HCT116 (cell line): ENCODE data around the gene VAV1. TPM values are rescaled to one million over a fixed set of nuclear protein-coding genes. Genes with fewer than 3 reads are reported as not detected.

Experiments used
- ATAC-seq: fragments of 200-7000 bp; cut with Tn5 transposase; 2 replicates; pipeline ENCODE4 v1.9.1; 2020; ENCODE audit warnings: mild to moderate bottlenecking, moderate library complexity
- BruUV-seq: library from RNA; stranded (reverse); fragments of 400-500 nt; replicated peaks from 2 replicates; lab custom pipeline; 2021; lab: Mats Ljungman, UMichigan
- CTCF ChIA-PET: fragments of 300-600 bp; sonication (Branson Sonifier 250); formaldehyde crosslinking; loops from one replicate; lab custom pipeline; 2021; ENCODE audit warnings: antibody characterized with exemption; lab: Charles Lee
- POLR2A ChIA-PET: fragments of 300-600, 350-600 bp; sonication (Branson Sonifier 250); formaldehyde crosslinking; loops from one replicate; lab custom pipeline; 2021; ENCODE audit warnings: antibody characterized with exemption; lab: Charles Lee
- RAD21 ChIA-PET, 2 experiments: fragments of 300-600 bp; sonication (Branson Sonifier 250); formaldehyde crosslinking; loops; one replicate each; lab custom pipeline; 2023; ENCODE audit warnings: low total read pairs in 2 of 2; ENCODE audit not compliant: uncharacterized antibody in 2 of 2, unreplicated experiment in 2 of 2, low non-redundant PET in 1 of 2; lab: Charles Lee
- DNase-seq: peaks from one replicate; pipeline ENCODE4 v3.0.0-alpha.2; 2010; ENCODE audit warnings: low read depth, low spot score
- H2AFZ ChIP-seq: fragments of 200-600 bp; shearing (Covaris generic), sonication (generic); 2 replicates; pipeline ENCODE4 v1.6.1; 2017; ENCODE audit warnings: low read depth, mixed run types, mixed read lengths, antibody characterized with exemption, low read length; ENCODE audit not compliant: poor library complexity, severe bottlenecking
- H3K27ac ChIP-seq: 2 replicates; pipeline ENCODE4 v1.5.1; 2012; ENCODE audit warnings: low read depth, low read length
- H3K27me3 ChIP-seq: fragments of 200-600 bp; sonication (generic); 2 replicates; pipeline ENCODE4 v1.6.1; 2016; ENCODE audit warnings: mixed run types, low read length, mixed read lengths; ENCODE audit not compliant: insufficient read depth
- H3K36me3 ChIP-seq, 2 experiments: fragments of 200-500 bp in 1 of 2; fragments of 200-600 bp in 1 of 2; sonication (Bioruptor generic) in 1 of 2; sonication (generic) in 1 of 2; 2 replicates each; pipeline versions ENCODE4 v1.5.1 to v1.6.1; 2014 to 2016; ENCODE audit warnings: low read length in 2 of 2, inconsistent platforms in 1 of 2, mixed read lengths in 1 of 2, mixed run types in 1 of 2; ENCODE audit not compliant: insufficient read depth in 2 of 2, control insufficient read depth in 1 of 2
- H3K4me1 ChIP-seq, 2 experiments: fragments of 200-600 bp in 1 of 2; sonication (generic) in 1 of 2; 2 replicates each; pipeline versions ENCODE4 v1.5.1 to v1.6.1; 2012 to 2017; ENCODE audit warnings: low read length in 2 of 2, inconsistent platforms in 1 of 2, mild to moderate bottlenecking in 1 of 2, mixed read lengths in 1 of 2, mixed run types in 1 of 2, moderate library complexity in 1 of 2; ENCODE audit not compliant: insufficient read depth in 2 of 2, control insufficient read depth in 1 of 2
- H3K4me2 ChIP-seq: fragments of 200-600 bp; sonication (generic); 2 replicates; pipeline ENCODE4 v1.6.1; 2017; ENCODE audit warnings: mixed run types, low read length, mixed read lengths
- H3K4me3 ChIP-seq, 2 experiments: fragments of 200-600 bp in 1 of 2; sonication (generic) in 1 of 2; replicated peaks in 1 of 2; 2 replicates each; pipeline ENCODE4 v1.5.1; 2011 to 2016; ENCODE audit warnings: low read length in 2 of 2, control low read depth in 1 of 2, low read depth in 1 of 2, mild to moderate bottlenecking in 1 of 2, mixed read lengths in 1 of 2, mixed run types in 1 of 2
- H3K79me2 ChIP-seq: fragments of 200-600 bp; sonication (generic); 2 replicates; pipeline ENCODE4 v1.6.1; 2017; ENCODE audit warnings: mild to moderate bottlenecking, mixed run types, low read length, moderate library complexity, mixed read lengths; ENCODE audit not compliant: insufficient read depth
- H3K9ac ChIP-seq: fragments of 200-600 bp; sonication (generic); 2 replicates; pipeline ENCODE4 v1.6.1; 2016; ENCODE audit warnings: low read length, mixed read lengths
- H3K9me2 ChIP-seq: fragments of 200-600 bp; sonication (generic), shearing (Covaris generic); 2 replicates; pipeline ENCODE4 v1.6.1; 2017; ENCODE audit warnings: mixed run types, mild to moderate bottlenecking, moderate library complexity; ENCODE audit not compliant: insufficient read depth
- H3K9me3 ChIP-seq, 2 experiments: fragments of 200-500 bp in 1 of 2; fragments of 200-600 bp in 1 of 2; sonication (Bioruptor generic) in 1 of 2; sonication (generic) in 1 of 2; 2 replicates each; pipeline ENCODE4 v1.6.1; 2014 to 2017; ENCODE audit warnings: low read length in 2 of 2, mixed read lengths in 2 of 2, inconsistent platforms in 1 of 2, low read depth in 1 of 2, mild to moderate bottlenecking in 1 of 2, mixed run types in 1 of 2, moderate library complexity in 1 of 2; ENCODE audit not compliant: control insufficient read depth in 1 of 2, insufficient read depth in 1 of 2
- H4K20me1 ChIP-seq: fragments of 200-600 bp; sonication (generic), shearing (Covaris generic); 2 replicates; pipeline ENCODE4 v1.6.1; 2017; ENCODE audit warnings: mixed run types, mild to moderate bottlenecking, moderate library complexity; ENCODE audit not compliant: insufficient read depth
- CBX3 ChIP-seq: IDR thresholded peaks from 2 replicates; pipeline ENCODE4 v1.6.1; 2012; ENCODE audit warnings: low read depth
- CEBPB ChIP-seq: IDR thresholded peaks from 2 replicates; pipeline ENCODE4 v1.6.1; 2012; ENCODE audit warnings: low read depth
- EGR1 ChIP-seq: IDR thresholded peaks from 2 replicates; pipeline ENCODE4 v1.6.1; 2012; ENCODE audit warnings: low read depth
- ELF1 ChIP-seq: IDR thresholded peaks from 2 replicates; pipeline ENCODE4 v1.6.1; 2012; ENCODE audit warnings: low read depth, borderline replicate concordance
- EZH2 ChIP-seq: fragments of 200-600 bp; sonication (generic); IDR thresholded peaks from 2 replicates; pipeline ENCODE4 v1.6.1; 2017; ENCODE audit warnings: antibody characterized with exemption, mixed run types
- EZH2phosphoT487 ChIP-seq: fragments of 200-600 bp; IDR thresholded peaks from 2 replicates; pipeline ENCODE4 v1.6.1; 2018; ENCODE audit warnings: antibody characterized with exemption, borderline replicate concordance
- FOSL1 ChIP-seq: IDR thresholded peaks from 2 replicates; pipeline ENCODE4 v1.6.1; 2012; ENCODE audit warnings: low read depth
- JUND ChIP-seq: IDR thresholded peaks from 2 replicates; pipeline ENCODE4 v1.6.1; 2012
- POLR2A ChIP-seq: IDR thresholded peaks from 2 replicates; pipeline ENCODE4 v1.7.0; 2011; ENCODE audit warnings: borderline replicate concordance; ENCODE audit not compliant: insufficient read depth, insufficient read length; ENCODE audit errors: extremely low read depth
- POLR2AphosphoS5 ChIP-seq: IDR thresholded peaks from 2 replicates; pipeline ENCODE4 v1.6.1; 2011; ENCODE audit warnings: mild to moderate bottlenecking, low read depth, low read length, moderate library complexity
- RAD21 ChIP-seq: IDR thresholded peaks from 2 replicates; pipeline ENCODE4 v1.6.1; 2012; ENCODE audit warnings: low read depth, mild to moderate bottlenecking
- SIN3A ChIP-seq: IDR thresholded peaks from 2 replicates; pipeline ENCODE4 v1.6.1; 2012; ENCODE audit warnings: low read depth
- SP1 ChIP-seq: IDR thresholded peaks from 2 replicates; pipeline ENCODE4 v1.6.1; 2012; ENCODE audit warnings: low read depth
- SRF ChIP-seq: IDR thresholded peaks from 2 replicates; pipeline ENCODE4 v1.6.1; 2012; ENCODE audit warnings: low read depth
- TCF7L2 ChIP-seq: IDR thresholded peaks from 2 replicates; pipeline ENCODE4 v1.7.0; 2011; ENCODE audit warnings: borderline replicate concordance, inconsistent platforms; ENCODE audit not compliant: insufficient read depth, insufficient read length; ENCODE audit errors: extremely low read depth
- YY1 ChIP-seq: IDR thresholded peaks from 2 replicates; pipeline ENCODE4 v1.6.1; 2011; ENCODE audit warnings: low read length, low read depth, moderate library complexity, mild to moderate bottlenecking; ENCODE audit not compliant: insufficient replicate concordance; ENCODE audit errors: extremely low read depth
- ZBTB33 ChIP-seq: IDR thresholded peaks from 2 replicates; pipeline ENCODE4 v1.6.1; 2011; ENCODE audit warnings: mild to moderate bottlenecking, low read length, moderate library complexity; ENCODE audit not compliant: insufficient replicate concordance; ENCODE audit errors: extremely low read depth
- ZFX ChIP-seq: fragments of 450-650 bp; IDR thresholded peaks from 2 replicates; pipeline ENCODE4 v1.6.1; 2017
- ZNF274 ChIP-seq: fragments of 200-500 bp; sonication (Bioruptor generic); IDR thresholded peaks from 2 replicates; pipeline ENCODE4 v1.6.1; 2014; ENCODE audit warnings: mild to moderate bottlenecking, low read depth, low read length, inconsistent platforms
- intact Hi-C: fragments of 100-400 bp; cut with micrococcal nuclease; formaldehyde crosslinking; loops from 2 replicates; pipeline ENCODE4 v1.10.0; 2022
- total RNA-seq: library from RNA; stranded (reverse); gene quantifications from one replicate; pipeline ENCODE4 v1.2.1, GENCODE V29; 2021; ENCODE audit not compliant: unreplicated experiment
- TF ChIP-seq, protein P1 (sequence below): IDR thresholded peaks from 2 replicates; pipeline ENCODE4 v1.6.1; 2012
- TF ChIP-seq, protein P2 (sequence below): IDR thresholded peaks from 2 replicates; pipeline ENCODE4 v1.6.1; 2012; ENCODE audit warnings: low read depth
- TF ChIP-seq, protein P3 (sequence below): IDR thresholded peaks from 2 replicates; pipeline ENCODE4 v1.6.1; 2012

VAV1 gene
- total RNA-seq, 1 experiment from 2014 or later: 20.6 TPM

DNA sequence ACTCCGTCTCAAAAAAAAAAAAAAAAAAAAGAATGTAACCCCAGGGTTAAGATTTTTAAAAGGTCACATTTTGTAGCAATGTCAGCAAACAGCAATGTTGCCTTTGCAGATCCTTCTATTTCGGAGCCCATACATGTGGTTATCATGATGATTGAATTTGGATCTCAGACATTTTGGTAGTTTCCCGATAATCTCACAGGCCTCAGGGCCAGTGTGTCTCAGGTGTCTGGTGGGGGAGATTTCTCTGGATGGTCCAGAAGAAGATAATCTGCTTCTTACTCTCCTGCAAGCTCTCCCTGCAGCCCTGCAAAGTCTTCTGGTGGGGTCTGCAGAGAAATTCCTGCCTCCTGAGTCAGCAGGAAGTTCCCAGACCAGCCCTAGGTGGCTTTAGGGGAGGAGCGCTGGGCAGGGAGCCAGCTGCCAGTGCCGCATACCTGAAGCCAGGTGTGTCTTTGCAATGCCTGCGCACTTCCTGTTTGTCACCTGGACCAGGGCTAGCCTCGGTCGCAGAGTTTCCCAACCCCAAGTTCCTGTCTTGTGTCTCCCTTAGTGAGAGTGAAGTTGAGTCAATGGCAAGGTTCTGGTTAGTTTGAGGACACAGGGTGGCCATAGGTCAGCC lies 6.7 kb upstream of the VAV1 start:
- Histone ChIP-seq H3K4me3 (peak overlapping the region; percentile 71 to 96), H3K36me3 (peaks cover 2 to 21% of the 10 kb centered on the region in 2 experiments; a peak in 2 of 4 replicates), H2AFZ (no peak overlapping the region), H3K79me2 (peaks cover 62% of the 10 kb centered on the region), H3K9ac (peak overlapping the region; percentile 77), H3K4me1 (peaks cover 30 to 53% of the 10 kb centered on the region in 2 experiments), H3K27ac (peak overlapping the region; percentile 93), H3K27me3 (no peaks in the 10 kb centered on the region), H3K9me2 (no peaks in the 10 kb centered on the region), H4K20me1 (no peaks in the 10 kb centered on the region), H3K9me3 (no peaks in the 10 kb centered on the region), H3K4me2 (peak overlapping the region; percentile 95)
- intact Hi-C loops: loop anchor here (2.0 kb wide), 3 partner anchors 35 to 97 kb away; no protein-coding TSS in a partner anchor
- POLR2A ChIA-PET: interaction anchor here (0.7 to 1.9 kb wide), 3 partner anchors 12 to 35 kb away, joined by 3 to 6 read pairs (median 3); no protein-coding TSS in a partner anchor
- DNase-seq (peak; percentile 82), ATAC-seq (peak; percentile 55)
- RAD21 ChIA-PET: interaction anchor here in 1 of 2 experiments (0.7 kb wide), 1 partner anchor 326 kb away, joined by 3 read pairs; no protein-coding TSS in a partner anchor
- BruUV-seq: no TSS peak
- CTCF ChIA-PET: no interaction called here
- TF ChIP-seq, protein P1, sequence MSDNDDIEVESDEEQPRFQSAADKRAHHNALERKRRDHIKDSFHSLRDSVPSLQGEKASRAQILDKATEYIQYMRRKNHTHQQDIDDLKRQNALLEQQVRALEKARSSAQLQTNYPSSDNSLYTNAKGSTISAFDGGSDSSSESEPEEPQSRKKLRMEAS: peak; percentile 83
- TF ChIP-seq TCF7L2 (peak; percentile 21), SP1 (peak; percentile 89), YY1 (peak; percentile 60), SIN3A (peak; percentile 98), CEBPB (peak; percentile 86), JUND (peak; percentile 81), ELF1 (no peak; the same call in 1 of the 2 replicates), SRF (no peak), RAD21 (no peak), EZH2phosphoT487 (no peak), CBX3 (peak; percentile 56; the same call in 1 of the 2 replicates), ZNF274 (no peak), EGR1 (no peak), POLR2A (no peak), ZBTB33 (peak; percentile 49), ZFX (no peak), EZH2 (no peak), FOSL1 (peak; percentile 89), POLR2AphosphoS5 (peak; percentile 84)
- TF ChIP-seq, protein P2, sequence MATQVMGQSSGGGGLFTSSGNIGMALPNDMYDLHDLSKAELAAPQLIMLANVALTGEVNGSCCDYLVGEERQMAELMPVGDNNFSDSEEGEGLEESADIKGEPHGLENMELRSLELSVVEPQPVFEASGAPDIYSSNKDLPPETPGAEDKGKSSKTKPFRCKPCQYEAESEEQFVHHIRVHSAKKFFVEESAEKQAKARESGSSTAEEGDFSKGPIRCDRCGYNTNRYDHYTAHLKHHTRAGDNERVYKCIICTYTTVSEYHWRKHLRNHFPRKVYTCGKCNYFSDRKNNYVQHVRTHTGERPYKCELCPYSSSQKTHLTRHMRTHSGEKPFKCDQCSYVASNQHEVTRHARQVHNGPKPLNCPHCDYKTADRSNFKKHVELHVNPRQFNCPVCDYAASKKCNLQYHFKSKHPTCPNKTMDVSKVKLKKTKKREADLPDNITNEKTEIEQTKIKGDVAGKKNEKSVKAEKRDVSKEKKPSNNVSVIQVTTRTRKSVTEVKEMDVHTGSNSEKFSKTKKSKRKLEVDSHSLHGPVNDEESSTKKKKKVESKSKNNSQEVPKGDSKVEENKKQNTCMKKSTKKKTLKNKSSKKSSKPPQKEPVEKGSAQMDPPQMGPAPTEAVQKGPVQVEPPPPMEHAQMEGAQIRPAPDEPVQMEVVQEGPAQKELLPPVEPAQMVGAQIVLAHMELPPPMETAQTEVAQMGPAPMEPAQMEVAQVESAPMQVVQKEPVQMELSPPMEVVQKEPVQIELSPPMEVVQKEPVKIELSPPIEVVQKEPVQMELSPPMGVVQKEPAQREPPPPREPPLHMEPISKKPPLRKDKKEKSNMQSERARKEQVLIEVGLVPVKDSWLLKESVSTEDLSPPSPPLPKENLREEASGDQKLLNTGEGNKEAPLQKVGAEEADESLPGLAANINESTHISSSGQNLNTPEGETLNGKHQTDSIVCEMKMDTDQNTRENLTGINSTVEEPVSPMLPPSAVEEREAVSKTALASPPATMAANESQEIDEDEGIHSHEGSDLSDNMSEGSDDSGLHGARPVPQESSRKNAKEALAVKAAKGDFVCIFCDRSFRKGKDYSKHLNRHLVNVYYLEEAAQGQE: no peak
- TF ChIP-seq, protein P3, sequence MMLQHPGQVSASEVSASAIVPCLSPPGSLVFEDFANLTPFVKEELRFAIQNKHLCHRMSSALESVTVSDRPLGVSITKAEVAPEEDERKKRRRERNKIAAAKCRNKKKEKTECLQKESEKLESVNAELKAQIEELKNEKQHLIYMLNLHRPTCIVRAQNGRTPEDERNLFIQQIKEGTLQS: no peak
